Panc1 (cell line): Measurements from ENCODE around the gene SLC7A6. TPM values are rescaled to one million over a fixed set of nuclear protein-coding genes. Genes with fewer than 3 reads are reported as not detected.

Source experiments
- ATAC-seq: fragments of 200-7000 bp; cut with Tn5 transposase; 2 replicates; pipeline ENCODE4 v1.9.1; 2020; ENCODE audit warnings: mild to moderate bottlenecking, moderate library complexity
- BruUV-seq: library from RNA; stranded (reverse); fragments of 400-500 nt; replicated peaks from 2 replicates; lab custom pipeline; 2021; lab: Mats Ljungman, UMichigan
- CTCF ChIA-PET: fragments of 300-600 bp; sonication (Branson Sonifier 250); formaldehyde crosslinking; loops from one replicate; lab custom pipeline; 2022; ENCODE audit warnings: antibody characterized with exemption; lab: Charles Lee
- POLR2A ChIA-PET: fragments of 300-600 bp; sonication (Branson Sonifier 250); formaldehyde crosslinking; loops from one replicate; lab custom pipeline; 2022; ENCODE audit warnings: antibody characterized with exemption; lab: Charles Lee
- DNase-seq: peaks from one replicate; pipeline ENCODE4 v3.0.0-alpha.2; 2010; ENCODE audit warnings: low read depth, low spot score
- H3K27ac ChIP-seq: 2 replicates; pipeline ENCODE4 v1.5.1; 2011; ENCODE audit warnings: mild to moderate bottlenecking, low read length, inconsistent platforms
- H3K27me3 ChIP-seq: fragments of 200-500 bp; sonication (Bioruptor generic); 2 replicates; pipeline ENCODE4 v1.6.0; 2014; ENCODE audit warnings: low read length, inconsistent platforms; ENCODE audit not compliant: control insufficient read depth, insufficient read depth
- H3K36me3 ChIP-seq: fragments of 200-500 bp; sonication (Bioruptor generic); 2 replicates; pipeline ENCODE4 v1.5.1; 2014; ENCODE audit warnings: inconsistent platforms, mild to moderate bottlenecking, low read length, moderate library complexity; ENCODE audit not compliant: control insufficient read depth, insufficient read depth
- H3K4me1 ChIP-seq: 2 replicates; pipeline ENCODE4 v1.5.1; 2011; ENCODE audit warnings: inconsistent platforms, mild to moderate bottlenecking, low read length, moderate library complexity; ENCODE audit not compliant: control insufficient read depth, insufficient read depth
- H3K4me3 ChIP-seq, 2 experiments: 2 replicates each; pipeline ENCODE4 v1.5.1; 2011 to 2012; ENCODE audit warnings: low read depth in 2 of 2, low read length in 2 of 2, mild to moderate bottlenecking in 2 of 2, inconsistent platforms in 1 of 2, moderate library complexity in 1 of 2
- H3K9me3 ChIP-seq: fragments of 200-500 bp; sonication (Bioruptor generic); 2 replicates; pipeline ENCODE4 v1.5.1; 2014; ENCODE audit warnings: low read depth, mild to moderate bottlenecking, inconsistent platforms, low read length, moderate library complexity; ENCODE audit not compliant: control insufficient read depth, insufficient read depth
- POLR2AphosphoS5 ChIP-seq: IDR thresholded peaks from 2 replicates; pipeline ENCODE4 v1.6.1; 2012; ENCODE audit warnings: mild to moderate bottlenecking, low read depth, low read length, moderate library complexity
- SIN3A ChIP-seq: IDR thresholded peaks from 2 replicates; pipeline ENCODE4 v1.6.1; 2012; ENCODE audit warnings: low read depth, mild to moderate bottlenecking, low read length, moderate library complexity, borderline replicate concordance; ENCODE audit not compliant: insufficient read depth
- TCF7L2 ChIP-seq: IDR thresholded peaks from 2 replicates; pipeline ENCODE4 v1.6.1; 2011; ENCODE audit warnings: mild to moderate bottlenecking, low read depth, low read length, inconsistent platforms
- in situ Hi-C: cut with HindIII; loops from 2 replicates; pipeline ENCODE4 v1.10.0; 2016; ENCODE audit warnings: low sequenced_read_pairs, low pct_unique_long_range_greater_than_20kb
- intact Hi-C: fragments of 100-400 bp; cut with micrococcal nuclease; formaldehyde crosslinking; loops from one replicate; pipeline ENCODE4 v1.10.0; 2022; ENCODE audit not compliant: unreplicated experiment
- total RNA-seq: library from RNA; stranded (reverse); gene quantifications from one replicate; pipeline ENCODE4 v1.2.1, GENCODE V29; 2021; ENCODE audit not compliant: unreplicated experiment
- TF ChIP-seq, protein P1 (sequence below), 2 experiments: IDR thresholded peaks; 2 replicates each; pipeline ENCODE4 v1.6.1; 2011 to 2012; ENCODE audit warnings: low read depth in 2 of 2, control low read depth in 1 of 2, low read length in 1 of 2, mild to moderate bottlenecking in 1 of 2, moderate library complexity in 1 of 2; ENCODE audit not compliant: insufficient read depth in 1 of 2
- TF ChIP-seq, protein P2 (sequence below): fragments of 450-650 bp; IDR thresholded peaks from 2 replicates; pipeline ENCODE4 v1.5.1; 2017; ENCODE audit warnings: mild to moderate bottlenecking

SLC7A6 gene
- total RNA-seq, 1 experiment from 2014 or later, result 58.9 TPM

DNA sequence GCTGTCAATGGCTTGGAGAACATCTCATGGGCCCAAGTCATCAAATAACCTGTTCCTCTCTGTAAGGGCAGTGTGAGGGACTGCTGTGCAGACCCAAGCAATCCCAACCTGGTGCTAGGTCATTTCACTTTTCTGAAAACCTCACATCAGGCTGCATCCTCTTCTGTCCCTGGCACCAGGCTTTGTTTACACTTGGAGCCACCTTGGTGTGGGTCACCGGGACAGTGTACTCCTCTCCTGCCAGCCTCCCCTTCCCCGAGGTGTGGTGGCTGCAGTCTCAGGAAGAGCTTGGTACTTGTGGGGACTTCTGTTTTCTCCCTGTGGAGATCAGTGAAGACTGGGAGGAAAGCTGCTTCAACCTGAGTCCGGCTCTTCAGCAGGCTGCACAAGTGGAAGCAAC, 34.0 kb downstream of the SLC7A6 start:
- Histone ChIP-seq H3K4me3 (no peak overlapping the region), H3K27ac (no peak overlapping the region), H3K36me3 (peaks cover 8% of the 10 kb centered on the region), H3K9me3 (no peaks in the 10 kb centered on the region), H3K4me1 (peaks cover 22% of the 10 kb centered on the region), H3K27me3 (no peaks in the 10 kb centered on the region)
- BruUV-seq, result no TSS peak
- DNase-seq, result no peak
- ATAC-seq, result no peak
- POLR2A ChIA-PET, result no interaction called here
- intact Hi-C loops, result no loop called here
- TF ChIP-seq POLR2AphosphoS5, result no peak
- TF ChIP-seq, protein P1, sequence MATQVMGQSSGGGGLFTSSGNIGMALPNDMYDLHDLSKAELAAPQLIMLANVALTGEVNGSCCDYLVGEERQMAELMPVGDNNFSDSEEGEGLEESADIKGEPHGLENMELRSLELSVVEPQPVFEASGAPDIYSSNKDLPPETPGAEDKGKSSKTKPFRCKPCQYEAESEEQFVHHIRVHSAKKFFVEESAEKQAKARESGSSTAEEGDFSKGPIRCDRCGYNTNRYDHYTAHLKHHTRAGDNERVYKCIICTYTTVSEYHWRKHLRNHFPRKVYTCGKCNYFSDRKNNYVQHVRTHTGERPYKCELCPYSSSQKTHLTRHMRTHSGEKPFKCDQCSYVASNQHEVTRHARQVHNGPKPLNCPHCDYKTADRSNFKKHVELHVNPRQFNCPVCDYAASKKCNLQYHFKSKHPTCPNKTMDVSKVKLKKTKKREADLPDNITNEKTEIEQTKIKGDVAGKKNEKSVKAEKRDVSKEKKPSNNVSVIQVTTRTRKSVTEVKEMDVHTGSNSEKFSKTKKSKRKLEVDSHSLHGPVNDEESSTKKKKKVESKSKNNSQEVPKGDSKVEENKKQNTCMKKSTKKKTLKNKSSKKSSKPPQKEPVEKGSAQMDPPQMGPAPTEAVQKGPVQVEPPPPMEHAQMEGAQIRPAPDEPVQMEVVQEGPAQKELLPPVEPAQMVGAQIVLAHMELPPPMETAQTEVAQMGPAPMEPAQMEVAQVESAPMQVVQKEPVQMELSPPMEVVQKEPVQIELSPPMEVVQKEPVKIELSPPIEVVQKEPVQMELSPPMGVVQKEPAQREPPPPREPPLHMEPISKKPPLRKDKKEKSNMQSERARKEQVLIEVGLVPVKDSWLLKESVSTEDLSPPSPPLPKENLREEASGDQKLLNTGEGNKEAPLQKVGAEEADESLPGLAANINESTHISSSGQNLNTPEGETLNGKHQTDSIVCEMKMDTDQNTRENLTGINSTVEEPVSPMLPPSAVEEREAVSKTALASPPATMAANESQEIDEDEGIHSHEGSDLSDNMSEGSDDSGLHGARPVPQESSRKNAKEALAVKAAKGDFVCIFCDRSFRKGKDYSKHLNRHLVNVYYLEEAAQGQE (IDR thresholded peaks at IDR 0.05; ENCODE audit: insufficient read depth in 1 of 2, low read depth in 2 of 2, low read length in 1 of 2), result no peak
- no peak for TF ChIP-seq TCF7L2
- TF ChIP-seq, protein P2, sequence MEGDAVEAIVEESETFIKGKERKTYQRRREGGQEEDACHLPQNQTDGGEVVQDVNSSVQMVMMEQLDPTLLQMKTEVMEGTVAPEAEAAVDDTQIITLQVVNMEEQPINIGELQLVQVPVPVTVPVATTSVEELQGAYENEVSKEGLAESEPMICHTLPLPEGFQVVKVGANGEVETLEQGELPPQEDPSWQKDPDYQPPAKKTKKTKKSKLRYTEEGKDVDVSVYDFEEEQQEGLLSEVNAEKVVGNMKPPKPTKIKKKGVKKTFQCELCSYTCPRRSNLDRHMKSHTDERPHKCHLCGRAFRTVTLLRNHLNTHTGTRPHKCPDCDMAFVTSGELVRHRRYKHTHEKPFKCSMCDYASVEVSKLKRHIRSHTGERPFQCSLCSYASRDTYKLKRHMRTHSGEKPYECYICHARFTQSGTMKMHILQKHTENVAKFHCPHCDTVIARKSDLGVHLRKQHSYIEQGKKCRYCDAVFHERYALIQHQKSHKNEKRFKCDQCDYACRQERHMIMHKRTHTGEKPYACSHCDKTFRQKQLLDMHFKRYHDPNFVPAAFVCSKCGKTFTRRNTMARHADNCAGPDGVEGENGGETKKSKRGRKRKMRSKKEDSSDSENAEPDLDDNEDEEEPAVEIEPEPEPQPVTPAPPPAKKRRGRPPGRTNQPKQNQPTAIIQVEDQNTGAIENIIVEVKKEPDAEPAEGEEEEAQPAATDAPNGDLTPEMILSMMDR, result no peak
- TF ChIP-seq SIN3A, result no peak
- CTCF ChIA-PET, result interaction anchor here (0.6 kb wide), 1 partner anchor 833 kb away, joined by 15 read pairs; no protein-coding TSS in a partner anchor
- in situ Hi-C loops, result no loop called here

DNA sequence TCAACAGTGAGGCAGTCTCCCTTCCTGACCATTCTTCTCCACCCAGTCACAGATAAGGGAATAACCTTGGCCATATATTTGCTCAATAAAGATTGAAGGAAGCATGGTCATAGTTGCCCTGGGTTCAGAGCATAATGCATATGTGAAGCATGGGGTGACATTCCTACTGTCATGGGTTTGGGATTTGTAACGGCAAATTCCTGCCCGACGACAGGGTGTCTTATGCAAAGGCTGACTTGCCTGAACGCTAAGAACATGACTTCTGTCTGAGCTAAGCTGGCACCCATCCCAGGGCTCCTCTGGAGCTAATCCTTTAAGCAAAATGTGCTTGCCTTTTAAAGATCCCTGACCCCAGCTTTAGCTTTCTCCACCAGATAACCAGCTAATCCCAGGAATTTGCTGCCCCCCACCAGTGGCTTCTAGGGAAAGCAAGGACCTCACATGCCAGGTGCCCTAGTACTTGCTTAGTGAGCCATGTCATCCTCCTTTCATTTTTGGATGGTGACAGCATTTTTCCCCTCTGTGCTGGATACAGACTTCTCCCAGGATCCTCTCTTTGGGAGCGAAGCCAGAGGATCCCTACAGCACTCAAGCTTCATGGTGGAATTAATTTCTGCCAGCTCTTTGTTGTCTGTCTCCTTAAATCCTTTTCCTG, 34.7 kb downstream of the SLC7A6 start:
- no peaks in the 10 kb centered on the region for H3K9me3 ChIP-seq
- TF ChIP-seq POLR2AphosphoS5, result 0 out of 2 replicates have a peak, but pooled peaks have one; percentile 3
- TF ChIP-seq, protein P1 (IDR thresholded peaks at IDR 0.05; ENCODE audit: insufficient read depth in 1 of 2, low read depth in 2 of 2, low read length in 1 of 2), result no peak
- DNase-seq (no peak), ATAC-seq (peak; percentile 40)
- in situ Hi-C loops, result no loop called here
- no peaks in the 10 kb centered on the region for H3K27me3 ChIP-seq
- TSS peak; percentile 41 for BruUV-seq
- H3K27ac ChIP-seq, result no peak overlapping the region
- POLR2A ChIA-PET, result no interaction called here
- H3K4me1 ChIP-seq, result peaks cover 22% of the 10 kb centered on the region
- CTCF ChIA-PET, result interaction anchor here (0.6 kb wide), 2 partner anchors 37 to 833 kb away, joined by 5 to 15 read pairs; no protein-coding TSS in a partner anchor
- intact Hi-C loops, result no loop called here
- peaks cover 8% of the 10 kb centered on the region for H3K36me3 ChIP-seq
- no peak overlapping the region for H3K4me3 ChIP-seq
